ENCODE measurements around the gene EN2.
A peak's percentile ranks its signal among the peaks of the same experiment; 100 is the strongest.

Gene EN2

GRCh38 chr7:155458111-155458877 lies at the start of gene EN2:
TSS of gene EN2 (plus strand) at chr7:155458129. CDS start at chr7:155458378, 249 bp downstream.
- Histone ChIP-seq H3K4me1 (peaks cover 0 to 7% (median 0%) of the 10 kb centered on the region in 10 experiments; a peak in 1 of 20 replicates), H3K27ac (no peak within 1 kb of the TSS), H4K20me1 (peaks cover 0 to 93% (median 88%) of the 10 kb centered on the region in 11 experiments; a peak in 17 of 22 replicates), H3K9me3 (replicated peaks in 1 of 11) (peaks cover 25 to 43% (median 31%) of the 10 kb centered on the region in 11 experiments), H3K4me2 (0 out of 22 replicates have a peak within 1 kb of the TSS, but pooled peaks of 2 of the 11 experiments have one; percentile 26), H3K27me3 (peaks cover 100% of the 10 kb centered on the region in 11 experiments), H3K36me3 (no peaks in the 10 kb centered on the region; a peak in 1 of 22 replicates), H3K9ac (no peak within 1 kb of the TSS), H3K4me3 (peak within 1 kb of the TSS in 3 of 10 experiments; percentile 10 to 50 (median 36); a peak in 9 of 20 replicates)
- no peak for TF ChIP-seq Cebpa-rat (IDR thresholded peaks at IDR 0.05)

DNA sequence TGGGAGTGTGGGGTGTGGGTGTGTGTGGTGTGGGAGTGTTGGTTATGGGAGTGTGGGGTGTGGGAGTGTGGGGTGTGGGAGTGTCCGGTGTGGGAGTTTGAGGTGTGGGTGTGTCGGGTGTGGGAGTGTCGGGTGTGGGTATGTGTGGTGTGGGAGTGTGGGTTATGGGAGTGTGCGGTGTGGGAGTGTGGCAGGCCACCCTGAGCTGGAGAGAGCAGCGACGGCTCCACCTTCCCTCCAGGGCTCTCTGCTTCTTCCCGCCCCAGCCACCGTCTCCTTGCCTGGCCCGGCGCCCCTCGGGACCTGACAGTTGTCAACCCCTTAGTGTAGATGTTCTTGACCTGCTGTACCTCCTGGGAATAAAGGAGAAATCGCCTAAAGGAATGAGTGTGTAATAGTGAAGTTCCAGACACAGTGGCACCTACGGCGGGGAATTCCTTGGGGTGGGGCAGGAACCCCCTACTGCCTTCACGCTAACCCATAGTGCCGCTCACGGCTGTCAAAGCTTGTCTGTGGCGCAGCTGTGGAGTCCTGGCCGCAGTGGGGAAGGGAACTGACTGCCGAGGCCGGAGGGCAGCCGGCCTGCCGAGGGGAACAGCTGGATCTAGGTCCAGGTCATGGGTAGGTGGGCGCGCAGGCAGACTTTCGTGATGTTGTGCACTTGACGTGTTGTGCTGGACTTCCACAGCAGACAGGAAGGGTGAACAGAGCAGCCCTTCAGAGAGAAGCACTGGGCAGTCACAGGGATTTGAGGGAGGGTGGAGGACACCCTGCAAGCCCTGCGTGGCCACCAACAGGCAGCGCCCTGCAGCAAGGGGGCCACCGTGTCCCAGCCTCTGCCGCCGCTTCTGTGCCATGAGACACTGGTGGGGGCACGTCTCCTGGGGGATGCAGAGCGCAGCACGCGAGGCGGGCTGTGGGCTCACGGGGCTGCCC lies 49.0 kb upstream of the EN2 start:
- no peak overlapping the region for H3K4me3 ChIP-seq
- no peak for TF ChIP-seq Cebpa-rat (IDR thresholded peaks at IDR 0.05)
- no peaks in the 10 kb centered on the region for H3K9me3 ChIP-seq (replicated peaks in 1 of 11)
- H3K4me1 ChIP-seq = peaks cover 0 to 51% (median 28%) of the 10 kb centered on the region in 10 experiments; a peak in 15 of 20 replicates
- H3K27me3 ChIP-seq = peaks cover 31 to 57% (median 50%) of the 10 kb centered on the region in 11 experiments
- H3K9ac ChIP-seq = no peak overlapping the region
- H3K4me2 ChIP-seq = peak overlapping the region in 6 of 11 experiments; percentile 1 to 32 (median 20); a peak in 7 of 22 replicates
- peaks cover 0 to 26% (median 0%) of the 10 kb centered on the region in 11 experiments; a peak in 6 of 22 replicates for H4K20me1 ChIP-seq
- no peak overlapping the region for H3K27ac ChIP-seq
- H3K36me3 ChIP-seq = no peaks in the 10 kb centered on the region

DNA sequence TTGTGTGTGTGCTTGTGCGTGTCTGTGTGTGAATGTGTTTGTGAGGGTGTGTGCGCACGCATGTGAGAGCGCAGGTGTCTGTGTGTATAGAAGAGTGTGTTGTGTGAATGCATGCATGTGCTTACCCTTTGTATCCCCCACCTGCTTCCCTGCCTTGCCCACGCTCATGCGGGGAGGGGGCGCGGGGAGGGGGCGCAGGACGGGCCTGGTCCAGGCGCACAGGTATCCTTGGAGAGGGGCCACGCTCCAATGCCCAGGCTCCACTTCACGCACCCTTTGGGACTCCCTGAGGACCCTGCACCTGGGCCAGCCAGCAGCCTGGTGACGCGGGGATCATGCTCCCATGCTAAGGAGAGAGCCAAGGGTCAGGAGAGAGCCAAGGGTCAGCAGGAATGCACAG lies 47.9 kb upstream of the EN2 start:
- H3K4me3 ChIP-seq = no peak overlapping the region
- H3K9me3 ChIP-seq (replicated peaks in 1 of 11) = no peaks in the 10 kb centered on the region
- 0 out of 22 replicates have a peak overlapping the region, but pooled peaks of 1 of the 11 experiments have one; percentile 28 for H3K4me2 ChIP-seq
- peaks cover 0 to 52% (median 29%) of the 10 kb centered on the region in 10 experiments; a peak in 15 of 20 replicates for H3K4me1 ChIP-seq
- H3K27ac ChIP-seq = no peak overlapping the region
- peaks cover 0 to 26% (median 0%) of the 10 kb centered on the region in 11 experiments; a peak in 7 of 22 replicates for H4K20me1 ChIP-seq
- no peak overlapping the region for H3K9ac ChIP-seq
- H3K36me3 ChIP-seq = no peaks in the 10 kb centered on the region
- peaks cover 31 to 48% (median 42%) of the 10 kb centered on the region in 11 experiments for H3K27me3 ChIP-seq
- TF ChIP-seq Cebpa-rat (IDR thresholded peaks at IDR 0.05) = no peak

- Histone ChIP-seq H3K4me1 (peaks cover 0 to 47% (median 28%) of the 10 kb centered on the region in 10 experiments; a peak in 15 of 20 replicates), H3K27ac (no peak overlapping the region), H3K27me3 (peaks cover 28 to 45% (median 40%) of the 10 kb centered on the region in 11 experiments), H4K20me1 (peaks cover 0 to 26% (median 0%) of the 10 kb centered on the region in 11 experiments; a peak in 7 of 22 replicates), H3K4me3 (no peak overlapping the region), H3K9ac (no peak overlapping the region), H3K36me3 (no peaks in the 10 kb centered on the region), H3K9me3 (replicated peaks in 1 of 11) (no peaks in the 10 kb centered on the region), H3K4me2 (peak overlapping the region in 3 of 11 experiments; percentile 28 to 60 (median 45); a peak in 5 of 22 replicates)
- TF ChIP-seq Cebpa-rat (IDR thresholded peaks at IDR 0.05) = no peak
Observed at GRCh38 chr7:155410431-155410830, 47.5 kb upstream of the EN2 start.

DNA sequence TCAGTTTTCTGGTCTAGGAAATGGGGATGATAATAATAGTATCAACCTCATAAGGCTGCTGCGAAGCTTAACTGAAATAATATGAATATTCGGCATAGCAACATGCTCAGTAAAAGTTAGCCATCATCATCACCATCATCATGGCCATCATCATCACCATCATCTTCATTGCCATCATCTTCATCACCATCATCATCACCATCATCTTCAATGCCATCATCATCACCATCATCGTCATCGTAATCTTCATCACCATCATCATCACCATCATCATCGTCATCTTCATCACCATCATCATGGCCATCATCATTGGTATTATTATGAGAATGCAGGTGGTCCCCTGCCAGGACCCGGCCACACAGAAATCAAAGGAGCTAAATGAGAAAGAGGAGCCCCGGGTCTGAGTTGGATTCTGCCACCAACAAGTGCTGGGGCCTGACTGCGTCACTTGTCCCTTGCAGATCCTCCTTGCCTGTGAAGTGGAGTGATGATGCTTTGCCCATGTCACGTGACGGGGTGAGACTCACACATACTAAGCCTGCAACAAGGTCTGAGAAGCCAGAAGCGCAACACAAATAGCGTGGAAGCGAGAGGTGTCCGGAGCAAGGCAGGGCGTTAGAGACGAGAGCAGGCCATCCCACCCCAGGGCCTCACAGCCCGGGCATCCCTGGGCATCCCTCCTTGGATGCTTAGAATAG lies 46.1 kb upstream of the EN2 start:
- Histone ChIP-seq H4K20me1 (peaks cover 0 to 18% (median 0%) of the 10 kb centered on the region in 11 experiments; a peak in 6 of 22 replicates), H3K4me3 (no peak overlapping the region), H3K36me3 (no peaks in the 10 kb centered on the region), H3K9me3 (replicated peaks in 1 of 11) (no peaks in the 10 kb centered on the region), H3K27ac (no peak overlapping the region), H3K9ac (no peak overlapping the region), H3K4me1 (peaks cover 0 to 38% (median 20%) of the 10 kb centered on the region in 10 experiments; a peak in 13 of 20 replicates), H3K4me2 (peak overlapping the region in 2 of 11 experiments; percentile 30 to 49; a peak in 1 of 22 replicates), H3K27me3 (peaks cover 24 to 35% (median 28%) of the 10 kb centered on the region in 11 experiments)
- TF ChIP-seq Cebpa-rat (IDR thresholded peaks at IDR 0.05) = no peak

DNA sequence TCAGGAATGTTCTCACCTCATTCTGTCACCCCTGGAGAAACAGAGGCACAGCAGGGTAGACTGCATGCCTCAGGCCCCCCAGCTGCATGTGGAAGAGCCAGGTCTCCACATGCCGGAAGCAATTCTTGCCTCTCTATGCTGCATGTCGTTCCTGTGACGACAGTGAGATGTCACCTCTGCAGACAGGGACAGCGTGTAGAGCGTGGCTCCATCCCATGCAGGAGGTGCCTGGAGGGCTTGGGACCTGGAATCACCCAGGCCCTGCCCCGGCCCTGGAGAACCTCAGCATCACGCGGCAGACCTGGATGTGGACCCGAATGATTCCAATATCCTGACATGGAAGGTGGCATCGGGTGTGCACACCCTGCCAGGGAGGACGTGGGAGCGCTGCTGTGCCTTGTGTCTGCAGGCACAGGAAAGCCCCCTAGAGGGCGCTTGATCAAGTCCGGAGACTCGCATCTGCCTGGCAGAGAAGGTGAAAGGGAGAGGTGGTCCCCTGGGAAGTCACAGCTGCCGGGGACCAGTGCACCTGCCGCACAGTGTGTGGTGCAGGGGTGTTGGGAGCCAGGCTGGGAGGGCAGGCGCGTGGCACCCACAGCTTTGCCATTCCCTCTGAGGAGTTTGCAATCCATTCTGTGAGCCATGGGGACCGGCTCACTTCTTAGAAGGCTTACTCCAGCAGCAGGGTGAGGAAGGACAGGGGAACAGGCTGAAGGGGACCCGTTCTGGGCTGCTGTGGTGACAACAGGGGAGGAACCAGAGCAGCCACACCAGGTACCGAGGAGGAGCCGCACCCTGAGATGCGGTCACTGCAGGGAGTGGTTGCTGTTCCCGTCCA lies 45.3 kb upstream of the EN2 start:
- peaks cover 0 to 18% (median 0%) of the 10 kb centered on the region in 11 experiments; a peak in 6 of 22 replicates for H4K20me1 ChIP-seq
- H3K9ac ChIP-seq = no peak overlapping the region
- H3K4me1 ChIP-seq = peaks cover 0 to 38% (median 20%) of the 10 kb centered on the region in 10 experiments; a peak in 13 of 20 replicates
- H3K4me2 ChIP-seq = peak overlapping the region in 5 of 11 experiments; percentile 1 to 51 (median 46); a peak in 6 of 22 replicates
- H3K27ac ChIP-seq = no peak overlapping the region
- TF ChIP-seq Cebpa-rat (IDR thresholded peaks at IDR 0.05) = no peak
- H3K27me3 ChIP-seq = peaks cover 24 to 40% (median 29%) of the 10 kb centered on the region in 11 experiments
- H3K36me3 ChIP-seq = no peaks in the 10 kb centered on the region
- H3K9me3 ChIP-seq (replicated peaks in 1 of 11) = no peaks in the 10 kb centered on the region
- H3K4me3 ChIP-seq = no peak overlapping the region

All from BLaER1 treated with 17β-estradiol and CSF1 and Interleukin-3, amounts not matched to agents 10 nM and 100 nM (cell line).